Stimulated activated CD8-positive, alpha-beta memory T cell treated with anti-CD3 and anti-CD28 coated beads, Interleukin-12 subunit alpha, Interleukin-12 subunit beta, amount 100 ng/mL, for 24 hours (primary cell): ENCODE measurements around the gene CFC1.
"Not testable (repeated sequence)": the region's sequence is repeated elsewhere in the genome, so short reads cannot be mapped to it uniquely, and the experiment has no call there.

Experiments used
- DNase-seq: peaks from one replicate; pipeline ENCODE4 v3.0.0-alpha.2; 2020; ENCODE audit errors: extremely low read depth

CFC1 gene

DNA sequence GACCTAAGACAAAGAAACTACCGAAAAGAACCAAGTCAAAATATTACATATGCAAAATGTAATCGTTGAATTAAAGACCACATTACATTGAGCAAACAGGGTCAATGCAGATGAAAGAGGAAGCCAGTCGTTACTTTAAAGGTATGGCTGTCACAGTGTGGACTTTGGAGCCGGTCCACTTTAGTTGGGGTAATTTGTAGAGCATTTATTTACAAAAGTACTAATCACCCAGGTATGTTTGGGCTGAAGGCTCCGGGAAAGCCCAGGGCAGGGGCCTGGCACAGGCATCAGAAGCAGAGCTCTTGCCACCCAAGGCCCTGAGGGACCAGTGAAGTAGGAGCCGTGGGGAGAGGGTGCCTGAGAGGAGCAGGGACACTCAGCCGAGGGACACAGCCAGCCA, 15.8 kb downstream of the CFC1 start:
- DNase-seq, result not testable (repeated sequence)

DNA sequence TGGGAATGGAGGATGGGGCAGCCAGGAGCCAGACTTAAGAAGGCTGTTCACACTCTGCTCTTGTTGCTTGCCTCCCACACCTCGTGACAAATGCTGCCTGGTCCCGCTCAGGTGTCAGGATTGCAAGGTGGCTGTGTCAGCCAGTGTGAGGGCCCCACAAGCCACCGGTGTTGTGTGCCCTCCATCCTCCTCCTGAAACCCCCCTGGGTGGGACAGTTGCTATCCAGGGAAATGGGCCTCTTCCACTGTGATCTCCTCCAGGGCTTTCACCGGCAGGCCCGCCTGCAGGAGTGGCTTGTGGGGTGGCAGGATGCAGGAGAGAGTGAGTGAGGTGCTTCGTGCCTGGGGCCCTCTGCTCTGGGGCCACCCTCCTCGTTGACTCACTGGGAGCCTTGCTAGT, 16.4 kb downstream of the CFC1 start:
- DNase-seq, result not testable (repeated sequence)

DNA sequence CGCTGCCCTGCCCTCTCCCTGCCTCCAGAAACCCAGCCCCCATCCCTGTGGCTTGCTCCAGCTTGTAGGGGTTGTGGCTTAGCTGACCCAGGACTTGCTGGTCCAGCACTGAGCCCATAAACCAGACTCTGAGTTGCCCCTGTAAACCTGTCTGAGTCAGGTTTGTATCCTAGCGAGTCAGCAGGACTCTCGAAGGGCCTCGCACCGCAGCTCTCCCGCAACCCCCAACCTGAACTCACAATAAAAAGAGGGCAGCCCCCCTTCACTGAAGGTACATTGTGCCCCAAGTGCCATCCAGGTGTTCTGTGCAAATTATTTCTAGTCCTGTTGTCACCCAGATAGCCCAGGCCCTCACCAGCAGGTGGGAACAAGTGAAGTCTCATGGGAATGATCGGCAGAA, 17.9 kb downstream of the CFC1 start:
- not testable (repeated sequence) for DNase-seq

DNA sequence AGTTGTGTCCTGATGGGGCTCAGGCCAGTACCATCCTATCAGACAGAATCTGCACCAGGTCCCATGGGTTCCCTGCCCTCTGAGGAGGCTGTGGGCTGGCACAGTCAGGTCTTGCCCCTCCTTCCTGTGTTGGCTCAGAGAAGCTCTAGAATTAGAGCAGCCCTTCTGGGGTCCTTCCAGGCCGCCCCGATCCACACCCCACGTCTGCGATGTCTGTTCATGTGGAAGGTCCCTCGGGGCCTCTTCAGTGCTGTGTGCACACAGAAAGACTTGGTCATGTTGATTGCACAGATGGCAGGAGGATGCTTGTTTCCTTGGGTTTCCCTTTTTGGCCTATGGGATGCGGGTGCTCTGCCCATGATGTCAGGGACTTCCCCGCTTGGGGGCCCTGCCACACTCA, 20.3 kb downstream of the CFC1 start:
- not testable (repeated sequence) for DNase-seq

DNA sequence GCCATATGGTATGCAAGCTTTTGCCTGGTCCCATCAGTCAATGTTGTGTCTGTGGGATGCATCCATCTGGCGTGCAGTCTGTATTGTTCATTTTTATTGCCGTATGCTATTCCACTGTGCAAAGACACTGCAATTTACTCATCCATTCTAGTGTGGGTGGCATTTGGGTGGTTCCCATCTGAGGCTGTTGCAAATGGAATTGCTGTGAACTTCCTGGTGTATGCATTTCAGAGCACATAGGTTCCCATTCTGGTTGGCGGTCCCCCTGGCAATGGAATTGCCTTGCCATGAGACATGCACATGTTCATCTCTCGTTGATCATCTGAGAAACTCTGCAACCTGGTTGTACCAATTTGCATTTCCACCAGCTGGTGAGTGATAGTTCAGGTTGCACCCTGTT, 21.8 kb downstream of the CFC1 start:
- DNase-seq, result not testable (repeated sequence)

DNA sequence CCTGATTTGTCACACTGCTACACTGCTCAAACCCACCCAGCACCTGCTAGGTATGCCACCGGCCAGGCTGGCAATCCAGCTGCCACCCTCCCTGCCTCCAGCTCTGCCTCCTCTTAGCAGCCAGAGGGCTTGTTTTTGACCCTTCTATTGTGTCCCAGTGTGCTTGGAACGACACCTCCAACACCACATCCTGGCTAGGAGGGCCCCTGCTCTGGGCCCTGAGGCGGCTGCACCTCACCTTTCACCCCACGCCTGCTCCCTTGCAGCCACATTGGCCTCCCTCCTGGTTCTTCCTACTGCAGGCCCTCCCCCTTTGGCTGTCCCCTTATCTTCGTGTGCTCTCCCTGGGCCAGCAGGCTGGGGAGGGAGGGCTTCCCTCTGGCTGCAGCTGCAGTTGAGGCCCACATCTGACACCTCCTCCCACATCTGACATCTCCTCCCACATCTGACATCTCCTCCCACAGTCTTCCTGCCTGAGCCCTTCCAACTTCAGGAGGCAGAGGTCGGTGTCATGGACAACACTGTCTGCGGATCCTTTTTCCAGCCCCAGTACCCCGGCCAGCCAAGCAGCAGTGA, 23.1 kb downstream of the CFC1 start:
- DNase-seq, result not testable (repeated sequence)

DNA sequence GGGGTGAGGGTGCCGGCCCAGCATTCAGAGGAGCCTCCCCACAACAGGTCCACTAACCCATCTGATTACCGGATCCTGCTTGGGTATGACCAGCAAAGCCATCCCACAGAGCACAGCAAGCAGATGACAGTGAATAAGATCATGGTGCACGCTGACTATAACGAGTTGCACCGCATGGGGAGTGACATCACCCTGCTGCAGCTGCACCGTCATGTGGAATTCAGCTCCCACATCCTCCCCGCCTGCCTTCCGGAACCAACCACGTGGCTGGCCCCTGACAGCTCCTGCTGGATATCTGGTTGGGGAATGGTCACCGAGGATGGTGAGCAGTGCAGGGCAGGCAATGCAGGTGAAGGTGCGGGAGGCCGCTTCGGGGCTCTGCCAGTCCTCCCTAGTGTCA, 25.1 kb downstream of the CFC1 start:
- DNase-seq, result not testable (repeated sequence)

DNA sequence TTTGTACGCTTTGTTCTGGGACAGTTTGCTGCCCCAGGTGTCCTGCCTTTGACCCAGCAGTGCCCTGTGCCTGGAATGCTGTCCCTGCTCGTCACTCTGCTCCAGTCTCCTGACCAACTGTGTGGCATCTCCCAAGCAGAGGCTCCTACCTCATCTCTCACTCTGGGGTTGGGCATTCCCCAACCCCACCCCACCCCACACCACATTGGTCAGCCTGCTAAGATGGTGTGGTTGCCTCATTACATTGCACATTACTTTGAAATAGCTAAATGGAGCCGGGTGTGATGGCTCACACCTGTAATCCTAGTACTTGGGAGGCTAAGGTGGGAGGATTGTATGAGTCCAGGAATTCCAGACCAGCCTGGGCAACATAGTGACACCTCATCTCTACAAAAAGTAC, 27.4 kb downstream of the CFC1 start:
- DNase-seq, result not testable (repeated sequence)

DNA sequence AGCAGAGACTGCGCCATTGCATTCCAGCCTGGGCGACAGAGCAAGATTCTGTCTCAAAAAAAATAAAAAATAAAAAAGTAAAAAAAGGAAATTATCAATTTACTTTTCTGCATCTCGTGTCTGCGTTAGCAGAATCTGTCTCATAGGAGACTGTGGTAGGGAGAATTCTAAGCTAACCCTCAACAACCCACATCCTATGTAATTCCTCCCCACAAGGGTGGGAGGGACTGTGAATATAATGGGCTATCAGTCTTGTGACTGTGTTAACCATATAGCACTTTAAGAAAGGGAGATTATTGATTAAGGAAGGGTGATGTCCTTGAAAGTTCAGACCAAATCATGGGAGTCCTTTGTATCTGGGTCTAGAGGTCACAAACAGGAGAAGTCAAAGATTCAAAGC, 33.2 kb downstream of the CFC1 start:
- DNase-seq, result not testable (repeated sequence)

DNA sequence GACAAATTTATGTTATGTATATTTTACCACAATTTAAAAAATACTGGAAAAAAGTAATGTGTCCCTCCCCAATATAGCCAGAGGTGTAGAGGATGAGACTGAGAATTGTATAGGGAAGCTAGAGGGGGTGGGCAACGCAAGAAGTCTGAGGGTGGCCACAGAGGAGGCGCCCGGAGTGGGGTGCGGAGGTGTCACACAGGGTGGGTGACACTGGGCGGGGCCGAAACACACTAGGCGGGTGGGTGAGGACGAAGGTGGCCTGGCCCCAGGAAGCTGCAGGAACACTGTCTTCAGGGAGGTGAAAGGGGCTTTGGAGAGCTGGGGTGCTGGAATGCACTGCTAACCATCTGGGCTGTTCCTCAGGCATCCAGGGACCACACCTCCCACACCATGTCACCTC, 42.9 kb downstream of the CFC1 start:
- not testable (repeated sequence) for DNase-seq

DNA sequence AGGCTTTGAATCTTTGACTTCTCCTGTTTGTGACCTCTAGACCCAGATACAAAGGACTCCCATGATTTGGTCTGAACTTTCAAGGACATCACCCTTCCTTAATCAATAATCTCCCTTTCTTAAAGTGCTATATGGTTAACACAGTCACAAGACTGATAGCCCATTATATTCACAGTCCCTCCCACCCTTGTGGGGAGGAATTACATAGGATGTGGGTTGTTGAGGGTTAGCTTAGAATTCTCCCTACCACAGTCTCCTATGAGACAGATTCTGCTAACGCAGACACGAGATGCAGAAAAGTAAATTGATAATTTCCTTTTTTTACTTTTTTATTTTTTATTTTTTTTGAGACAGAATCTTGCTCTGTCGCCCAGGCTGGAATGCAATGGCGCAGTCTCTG, 45.2 kb downstream of the CFC1 start:
- not testable (repeated sequence) for DNase-seq

DNA sequence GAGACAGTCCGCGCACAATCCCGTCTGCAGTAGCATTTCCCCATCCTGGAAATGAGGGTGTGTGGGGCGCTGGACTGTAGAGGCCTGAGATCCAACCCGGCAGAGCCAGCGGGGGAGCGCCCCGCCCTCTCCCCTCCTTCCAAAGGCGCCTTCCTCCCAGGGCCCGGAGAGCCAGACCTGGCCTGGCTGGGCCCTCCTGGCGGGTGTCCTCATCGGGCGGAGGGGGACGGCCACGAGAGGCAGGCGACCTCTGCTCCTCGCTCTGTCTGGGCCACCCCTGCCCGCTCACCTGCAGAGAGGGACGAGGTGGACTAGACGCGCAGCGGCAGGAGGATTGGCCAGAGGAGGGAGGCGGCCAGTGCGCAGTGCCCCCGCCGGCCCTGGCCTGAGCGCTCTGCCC, 49.9 kb downstream of the CFC1 start:
- DNase-seq, result not testable (repeated sequence)

DNA sequence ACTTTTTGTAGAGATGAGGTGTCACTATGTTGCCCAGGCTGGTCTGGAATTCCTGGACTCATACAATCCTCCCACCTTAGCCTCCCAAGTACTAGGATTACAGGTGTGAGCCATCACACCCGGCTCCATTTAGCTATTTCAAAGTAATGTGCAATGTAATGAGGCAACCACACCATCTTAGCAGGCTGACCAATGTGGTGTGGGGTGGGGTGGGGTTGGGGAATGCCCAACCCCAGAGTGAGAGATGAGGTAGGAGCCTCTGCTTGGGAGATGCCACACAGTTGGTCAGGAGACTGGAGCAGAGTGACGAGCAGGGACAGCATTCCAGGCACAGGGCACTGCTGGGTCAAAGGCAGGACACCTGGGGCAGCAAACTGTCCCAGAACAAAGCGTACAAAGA, 51.0 kb downstream of the CFC1 start:
- DNase-seq, result not testable (repeated sequence)

DNA sequence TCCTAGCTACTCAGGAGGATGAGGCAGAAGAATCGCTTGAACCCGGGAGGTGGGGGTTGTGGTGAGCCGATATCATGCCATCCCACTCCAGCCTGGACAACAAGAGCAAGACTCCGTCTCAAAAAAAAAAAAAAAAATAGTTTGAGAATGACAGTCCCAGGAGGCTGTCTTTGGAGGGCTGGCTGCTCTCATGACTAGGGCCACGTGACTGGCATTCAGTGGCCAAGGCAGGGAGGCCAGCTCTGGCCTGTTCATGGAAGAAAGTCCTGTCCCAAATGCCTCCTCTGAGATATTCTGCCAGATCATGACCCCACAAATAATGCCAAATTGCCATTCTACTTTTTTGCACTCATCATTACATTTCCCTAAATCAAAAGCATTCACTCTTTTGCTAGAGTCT, 54.4 kb downstream of the CFC1 start:
- not testable (repeated sequence) for DNase-seq

DNA sequence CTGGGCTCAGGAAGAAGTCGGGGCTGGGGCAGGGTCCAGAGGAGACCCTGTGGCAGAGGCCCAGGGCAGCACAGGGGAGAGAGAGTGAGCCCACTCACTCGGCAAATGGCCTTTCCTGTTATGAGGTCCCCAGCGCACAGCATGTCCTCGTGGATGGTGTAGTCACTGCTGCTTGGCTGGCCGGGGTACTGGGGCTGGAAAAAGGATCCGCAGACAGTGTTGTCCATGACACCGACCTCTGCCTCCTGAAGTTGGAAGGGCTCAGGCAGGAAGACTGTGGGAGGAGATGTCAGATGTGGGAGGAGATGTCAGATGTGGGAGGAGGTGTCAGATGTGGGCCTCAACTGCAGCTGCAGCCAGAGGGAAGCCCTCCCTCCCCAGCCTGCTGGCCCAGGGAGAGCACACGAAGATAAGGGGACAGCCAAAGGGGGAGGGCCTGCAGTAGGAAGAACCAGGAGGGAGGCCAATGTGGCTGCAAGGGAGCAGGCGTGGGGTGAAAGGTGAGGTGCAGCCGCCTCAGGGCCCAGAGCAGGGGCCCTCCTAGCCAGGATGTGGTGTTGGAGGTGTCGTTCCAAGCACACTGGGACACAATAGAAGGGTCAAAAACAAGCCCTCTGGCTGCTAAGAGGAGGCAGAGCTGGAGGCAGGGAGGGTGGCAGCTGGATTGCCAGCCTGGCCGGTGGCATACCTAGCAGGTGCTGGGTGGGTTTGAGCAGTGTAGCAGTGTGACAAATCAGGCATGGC, 55.4 kb downstream of the CFC1 start:
- not testable (repeated sequence) for DNase-seq

DNA sequence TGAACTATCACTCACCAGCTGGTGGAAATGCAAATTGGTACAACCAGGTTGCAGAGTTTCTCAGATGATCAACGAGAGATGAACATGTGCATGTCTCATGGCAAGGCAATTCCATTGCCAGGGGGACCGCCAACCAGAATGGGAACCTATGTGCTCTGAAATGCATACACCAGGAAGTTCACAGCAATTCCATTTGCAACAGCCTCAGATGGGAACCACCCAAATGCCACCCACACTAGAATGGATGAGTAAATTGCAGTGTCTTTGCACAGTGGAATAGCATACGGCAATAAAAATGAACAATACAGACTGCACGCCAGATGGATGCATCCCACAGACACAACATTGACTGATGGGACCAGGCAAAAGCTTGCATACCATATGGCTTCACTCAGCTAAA, 56.6 kb downstream of the CFC1 start:
- DNase-seq, result not testable (repeated sequence)
